Activated CD8-positive, alpha-beta memory T cell treated with anti-CD3 and anti-CD28 coated beads for 24 hours (primary cell): ENCODE measurements around the gene RPP25L.

Experiments
- DNase-seq: peaks from one replicate; pipeline ENCODE4 v3.0.0-alpha.2; 2020

Gene RPP25L

GRCh38 chr9:34582787-34583186 lies 29.1 kb downstream of the RPP25L start:
- no peak for DNase-seq

GRCh38 chr9:34581318-34581717 lies 30.6 kb downstream of the RPP25L start:
- DNase-seq = no peak

GRCh38 chr9:34580358-34580757 lies 31.5 kb downstream of the RPP25L start:
- DNase-seq = no peak

- DNase-seq = no peak
These were observed 32.1 kb downstream of the RPP25L start for GRCh38 chr9:34579808-34580163.

GRCh38 chr9:34579104-34579807 lies 32.6 kb downstream of the RPP25L start:
- no peak for DNase-seq

GRCh38 chr9:34578241-34579103 lies 33.4 kb downstream of the RPP25L start:
- no peak for DNase-seq

- DNase-seq = no peak
These were observed 34.3 kb downstream of the RPP25L start for GRCh38 chr9:34577400-34578240.

GRCh38 chr9:34576597-34577399 lies 35.1 kb downstream of the RPP25L start:
- DNase-seq = no peak

- DNase-seq = no peak
These were observed 35.9 kb downstream of the RPP25L start for GRCh38 chr9:34575862-34576596.

- DNase-seq = no peak
These were observed 36.7 kb downstream of the RPP25L start for GRCh38 chr9:34575241-34575640.

- no peak for DNase-seq
These were observed 37.3 kb downstream of the RPP25L start for GRCh38 chr9:34574571-34574970.

- no peak for DNase-seq
These were observed 38.1 kb downstream of the RPP25L start for GRCh38 chr9:34573599-34574325.

GRCh38 chr9:34572628-34573027 lies 39.3 kb downstream of the RPP25L start:
- no peak for DNase-seq

GRCh38 chr9:34572092-34572491 lies 39.8 kb downstream of the RPP25L start:
- DNase-seq = no peak

- DNase-seq = no peak
These were observed 40.5 kb downstream of the RPP25L start for GRCh38 chr9:34571481-34571810.

GRCh38 chr9:34570809-34571480 lies 41.0 kb downstream of the RPP25L start:
- no peak for DNase-seq

GRCh38 chr9:34570376-34570775 lies 41.5 kb downstream of the RPP25L start:
- no peak for DNase-seq

- no peak for DNase-seq
These were observed 43.1 kb downstream of the RPP25L start for GRCh38 chr9:34568774-34569173.

- DNase-seq = no peak
These were observed 43.8 kb downstream of the RPP25L start for GRCh38 chr9:34568133-34568532.

- no peak for DNase-seq
These were observed 44.9 kb downstream of the RPP25L start for GRCh38 chr9:34566972-34567371.

- no peak for DNase-seq
These were observed 45.6 kb downstream of the RPP25L start for GRCh38 chr9:34566322-34566721.
